Activated CD4-positive, alpha-beta T cell treated with anti-CD3 and anti-CD28 coated beads, Interleukin-2, amount 50 U/mL, for 1 hour (primary cell): ENCODE measurements around the gene G6PC2.
"Not testable (repeated sequence)": the region's sequence is repeated elsewhere in the genome, so short reads cannot be mapped to it uniquely, and the experiment has no call there.

ENCODE experiments used
- DNase-seq: peaks from one replicate; pipeline ENCODE4 v3.0.0-alpha.2; 2020

G6PC2 gene

GRCh38 chr2:168907940-168908662, 7.0 kb downstream of the G6PC2 start:
- DNase-seq: no peak

GRCh38 chr2:168910330-168910729, 9.2 kb downstream of the G6PC2 start:
- no peak for DNase-seq

- no peak for DNase-seq
Measured at GRCh38 chr2:168912466-168912865, 11.4 kb downstream of the G6PC2 start.

GRCh38 chr2:168912901-168913369, 11.8 kb downstream of the G6PC2 start:
- DNase-seq: no peak

GRCh38 chr2:168913495-168913894, 12.4 kb downstream of the G6PC2 start:
- no peak for DNase-seq

GRCh38 chr2:168915441-168916330, 14.6 kb downstream of the G6PC2 start:
- no peak for DNase-seq

- no peak for DNase-seq
Measured at GRCh38 chr2:168916331-168916675, 15.2 kb downstream of the G6PC2 start.

- DNase-seq: no peak
Measured at GRCh38 chr2:168920504-168921157, 19.5 kb downstream of the G6PC2 start.

- DNase-seq: no peak
Measured at GRCh38 chr2:168926621-168927386, 25.7 kb downstream of the G6PC2 start.

- no peak for DNase-seq
Measured at GRCh38 chr2:168928113-168928831, 27.2 kb downstream of the G6PC2 start.

GRCh38 chr2:168929031-168929430, 27.9 kb downstream of the G6PC2 start:
- no peak for DNase-seq

GRCh38 chr2:168930242-168930641, 29.2 kb downstream of the G6PC2 start:
- DNase-seq: no peak

- not testable (repeated sequence) for DNase-seq
Measured at GRCh38 chr2:168932174-168932573, 31.1 kb downstream of the G6PC2 start.

- no peak for DNase-seq
Measured at GRCh38 chr2:168934826-168935225, 33.7 kb downstream of the G6PC2 start.

GRCh38 chr2:168935810-168936581, 34.9 kb downstream of the G6PC2 start:
- DNase-seq: no peak

GRCh38 chr2:168939061-168939460, 38.0 kb downstream of the G6PC2 start:
- no peak for DNase-seq

GRCh38 chr2:168939918-168940317, 38.8 kb downstream of the G6PC2 start:
- no peak for DNase-seq

- no peak for DNase-seq
Measured at GRCh38 chr2:168941297-168941696, 40.2 kb downstream of the G6PC2 start.

GRCh38 chr2:168944065-168944464, 43.0 kb downstream of the G6PC2 start:
- DNase-seq: no peak

- DNase-seq: no peak
Measured at GRCh38 chr2:168945508-168945907, 44.4 kb downstream of the G6PC2 start.

GRCh38 chr2:168948621-168949212, 47.6 kb downstream of the G6PC2 start:
- DNase-seq: no peak
